HepG2 (cell line): ENCODE results near the gene USP19. TPM values are rescaled to one million over a fixed set of nuclear protein-coding genes. Genes with fewer than 3 reads are reported as not detected.

ENCODE experiments used
- AKAP8 ChIP-seq: sonication (generic); formaldehyde crosslinking; IDR thresholded peaks from 2 replicates; pipeline ENCODE4 v1.5.1; 2020; ENCODE audit warnings: mild to moderate bottlenecking, missing genetic modification reagents
- ARNTL ChIP-seq: sonication (generic); formaldehyde crosslinking; IDR thresholded peaks from 2 replicates; pipeline ENCODE4 v1.4.0; 2020; ENCODE audit warnings: mild to moderate bottlenecking, missing genetic modification reagents
- BORCS8-MEF2B ChIP-seq: sonication (generic); formaldehyde crosslinking; IDR thresholded peaks from 2 replicates; pipeline ENCODE4 v1.8.0; 2022; ENCODE audit warnings: mild to moderate bottlenecking, missing genetic modification reagents
- CEBPG ChIP-seq: IDR thresholded peaks from 2 replicates; pipeline ENCODE4 v1.6.1; 2016
- HMGA1 ChIP-seq: sonication (generic); formaldehyde crosslinking; conservative IDR thresholded peaks from 2 replicates; pipeline ENCODE4 v1.4.0; 2020; ENCODE audit warnings: missing genetic modification reagents
- KDM2A ChIP-seq: sonication (generic); formaldehyde crosslinking; IDR thresholded peaks from 2 replicates; pipeline ENCODE4 v1.4.0; 2020; ENCODE audit warnings: low read depth, missing genetic modification reagents, borderline replicate concordance
- MEF2D ChIP-seq: sonication (generic); formaldehyde crosslinking; IDR thresholded peaks from 2 replicates; pipeline ENCODE4 v1.5.1; 2020; ENCODE audit warnings: mild to moderate bottlenecking, missing genetic modification reagents
- MLLT10 ChIP-seq: sonication (generic); formaldehyde crosslinking; IDR thresholded peaks from 2 replicates; pipeline ENCODE4 v1.4.0; 2020; ENCODE audit warnings: missing genetic modification reagents
- POLR2G ChIP-seq: fragments of 200-400 bp; formaldehyde crosslinking; IDR thresholded peaks from 2 replicates; pipeline ENCODE4 v1.6.1; 2018; ENCODE audit warnings: mild to moderate bottlenecking, low read depth, low read length, moderate library complexity
- SMAD1 ChIP-seq: sonication (generic); formaldehyde crosslinking; IDR thresholded peaks from 2 replicates; pipeline ENCODE4 v1.4.0; 2020; ENCODE audit warnings: missing genetic modification reagents, low read depth, mild to moderate bottlenecking, borderline replicate concordance
- SP1 ChIP-seq, 2 experiments: fragments of 450-650 bp in 1 of 2; sonication (generic) in 1 of 2; formaldehyde crosslinking in 1 of 2; IDR thresholded peaks; 2 replicates each; pipeline versions ENCODE4 v1.4.0 to v1.6.1; 2016 to 2020; ENCODE audit warnings: missing genetic modification reagents in 1 of 2
- TARDBP ChIP-seq: sonication (generic); formaldehyde crosslinking; IDR thresholded peaks from 2 replicates; pipeline ENCODE4 v1.8.0; 2022; ENCODE audit warnings: mild to moderate bottlenecking, missing genetic modification reagents
- TBX3 ChIP-seq: fragments of 450-650 bp; IDR thresholded peaks from 2 replicates; pipeline ENCODE4 v1.6.1; 2017; ENCODE audit warnings: antibody characterized with exemption, mild to moderate bottlenecking, inconsistent platforms, borderline replicate concordance
- ZBED4 ChIP-seq: sonication (generic); formaldehyde crosslinking; IDR thresholded peaks from 2 replicates; pipeline ENCODE4 v1.4.0; 2020; ENCODE audit warnings: missing genetic modification reagents, borderline replicate concordance
- ZMYM3 ChIP-seq: sonication (generic); formaldehyde crosslinking; IDR thresholded peaks from 2 replicates; pipeline ENCODE4 v1.5.1; 2020; ENCODE audit warnings: mild to moderate bottlenecking, missing genetic modification reagents
- ZNF772 ChIP-seq: sonication (generic); formaldehyde crosslinking; IDR thresholded peaks from 2 replicates; pipeline ENCODE4 v1.5.0; 2020; ENCODE audit warnings: mild to moderate bottlenecking, missing genetic modification reagents
- ZNF790 ChIP-seq: sonication (generic); formaldehyde crosslinking; IDR thresholded peaks from 2 replicates; pipeline ENCODE4 v1.8.0; 2022; ENCODE audit warnings: missing genetic modification reagents, mild to moderate bottlenecking, borderline replicate concordance
- polyA plus RNA-seq, 8 experiments: library from polyadenylated mRNA; depleted of rRNA in 3 of 8; stranded (reverse) in 7 of 8; unstranded in 1 of 8; fragments of >200 nt; fragmentation: Illumina TruSeq in 4 of 8; extraction: Trizol in 4 of 8; gene quantifications; 2 replicates each; pipeline versions ENCODE4 v1.2.1 to v1.2.3, GENCODE V29; 2011 to 2016; ENCODE audit warnings: low read depth in 4 of 8, missing spikeins in 1 of 8, mixed read lengths in 1 of 8; ENCODE audit not compliant: insufficient read depth in 1 of 8
- total RNA-seq, 5 experiments: library from RNA; depleted of rRNA; stranded (reverse); fragments of >200 nt; fragmentation: Illumina TruSeq; extraction: Trizol; gene quantifications; 2 replicates each; pipeline ENCODE4 v1.2.3, GENCODE V29; 2016; ENCODE audit warnings: low read depth in 1 of 5
- TF ChIP-seq, protein P1 (sequence below): sonication (generic); formaldehyde crosslinking; IDR thresholded peaks from 2 replicates; pipeline ENCODE4 v1.4.0; 2020; ENCODE audit warnings: missing genetic modification reagents
- TF ChIP-seq, protein P2 (sequence below), 2 experiments: sonication (generic) in 1 of 2; formaldehyde crosslinking in 1 of 2; IDR thresholded peaks; 2 replicates each; pipeline versions ENCODE4 v1.5.1 to v1.6.1; 2011 to 2020; ENCODE audit warnings: borderline replicate concordance in 1 of 2, low read depth in 1 of 2, low read length in 1 of 2, mild to moderate bottlenecking in 1 of 2, missing genetic modification reagents in 1 of 2, moderate library complexity in 1 of 2

USP19 gene
- total and polyA plus RNA-seq, 2 of the 13 experiments (the other 11 are each of a cell fraction or from before 2014, with no cell fraction given): 28.3 to 31.7 TPM

GRCh38 chr3:49166752-49167556 is 46.3 kb upstream of the USP19 start (continued):
- TF ChIP-seq SP1 (IDR thresholded peaks at IDR 0.05) (no peak), SP1 (CRISPR knock-in tag; IDR thresholded peaks at IDR 0.05) (peak; percentile 5; the same call in 1 of the 2 replicates), TARDBP (peak; percentile 45; the same call in 1 of the 2 replicates), ZMYM3 (peak; percentile 41; the same call in 1 of the 2 replicates), ZBED4 (CRISPR knock-in tag) (no peak), ZNF790 (CRISPR knock-in tag) (0 out of 2 replicates have a peak, but pooled peaks have one; percentile 11), MEF2D (no peak), POLR2G (no peak), AKAP8 (CRISPR knock-in tag) (no peak), BORCS8-MEF2B (CRISPR knock-in tag) (peak; percentile 60; the same call in 1 of the 2 replicates), KDM2A (no peak), MLLT10 (CRISPR knock-in tag) (no peak), ARNTL (no peak), TBX3 (no peak), ZNF772 (no peak), SMAD1 (CRISPR knock-in tag) (no peak), HMGA1 (CRISPR knock-in tag) (no peak), CEBPG (peak; percentile 61)
- TF ChIP-seq, protein P1, sequence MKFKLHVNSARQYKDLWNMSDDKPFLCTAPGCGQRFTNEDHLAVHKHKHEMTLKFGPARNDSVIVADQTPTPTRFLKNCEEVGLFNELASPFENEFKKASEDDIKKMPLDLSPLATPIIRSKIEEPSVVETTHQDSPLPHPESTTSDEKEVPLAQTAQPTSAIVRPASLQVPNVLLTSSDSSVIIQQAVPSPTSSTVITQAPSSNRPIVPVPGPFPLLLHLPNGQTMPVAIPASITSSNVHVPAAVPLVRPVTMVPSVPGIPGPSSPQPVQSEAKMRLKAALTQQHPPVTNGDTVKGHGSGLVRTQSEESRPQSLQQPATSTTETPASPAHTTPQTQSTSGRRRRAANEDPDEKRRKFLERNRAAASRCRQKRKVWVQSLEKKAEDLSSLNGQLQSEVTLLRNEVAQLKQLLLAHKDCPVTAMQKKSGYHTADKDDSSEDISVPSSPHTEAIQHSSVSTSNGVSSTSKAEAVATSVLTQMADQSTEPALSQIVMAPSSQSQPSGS (CRISPR knock-in tag): no peak
- TF ChIP-seq, protein P2, sequence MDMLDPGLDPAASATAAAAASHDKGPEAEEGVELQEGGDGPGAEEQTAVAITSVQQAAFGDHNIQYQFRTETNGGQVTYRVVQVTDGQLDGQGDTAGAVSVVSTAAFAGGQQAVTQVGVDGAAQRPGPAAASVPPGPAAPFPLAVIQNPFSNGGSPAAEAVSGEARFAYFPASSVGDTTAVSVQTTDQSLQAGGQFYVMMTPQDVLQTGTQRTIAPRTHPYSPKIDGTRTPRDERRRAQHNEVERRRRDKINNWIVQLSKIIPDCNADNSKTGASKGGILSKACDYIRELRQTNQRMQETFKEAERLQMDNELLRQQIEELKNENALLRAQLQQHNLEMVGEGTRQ (IDR thresholded peaks at IDR 0.05; ENCODE audit: low read depth, low read length): no peak
- TF ChIP-seq, protein P2 (CRISPR knock-in tag; IDR thresholded peaks at IDR 0.05; ENCODE audit: borderline replicate concordance): peak; percentile 63; the same call in 1 of the 2 replicates
